Measurements from ENCODE around the gene NEK10. TPM values are rescaled to one million over a fixed set of nuclear protein-coding genes. Genes with fewer than 3 reads are reported as not detected.
"Not testable (repeated sequence)": the region's sequence is repeated elsewhere in the genome, so short reads cannot be mapped to it uniquely, and the experiment has no call there.

NEK10 gene
- total RNA-seq, 3 donors from 2014 or later (not counting 1 experiment from before 2014, with no cell fraction given), result 0.68 to 1.6 (median 0.80) TPM

DNA sequence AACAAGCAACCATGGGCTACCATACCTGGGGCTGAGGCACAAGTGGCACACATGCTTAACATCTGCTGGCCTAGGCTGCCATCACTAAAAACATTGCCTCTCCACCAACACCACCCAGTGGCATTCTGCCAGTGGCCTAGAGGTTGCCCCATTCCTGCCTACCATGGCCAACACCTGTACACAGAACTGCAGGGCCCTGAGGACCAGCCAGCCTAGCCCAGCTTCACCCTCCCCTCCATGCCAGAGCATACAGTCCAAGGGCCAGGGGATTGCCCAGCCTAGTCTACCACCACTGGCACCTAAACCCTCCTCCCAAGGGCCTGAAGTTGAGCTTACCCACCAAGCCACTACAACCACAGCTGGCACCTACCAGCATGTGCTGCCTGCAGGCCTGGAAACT lies 35.3 kb downstream of the NEK10 start:
- intact Hi-C loops (cut with micrococcal nuclease), result no loop called here
- Histone ChIP-seq H3K4me1 (ENCODE audit: control insufficient read depth, insufficient read depth, low read length) (no peaks in the 10 kb centered on the region), H3K36me3 (ENCODE audit: control insufficient read depth, insufficient read depth, low read length) (no peaks in the 10 kb centered on the region), H3K27ac (ENCODE audit: low read length) (no peak overlapping the region), H3K9me3 (ENCODE audit: control insufficient read depth, insufficient read depth, low read length) (no peaks in the 10 kb centered on the region), H3K4me3 (ENCODE audit: low read length) (no peak overlapping the region), H3K27me3 (ENCODE audit: control insufficient read depth, insufficient read depth, low read length) (no peaks in the 10 kb centered on the region)
- ATAC-seq (no peak), DNase-seq (no peak)
- no peaks in the 10 kb centered on the region for H3K9me3 Mint-ChIP-seq
- TF ChIP-seq, protein P1, sequence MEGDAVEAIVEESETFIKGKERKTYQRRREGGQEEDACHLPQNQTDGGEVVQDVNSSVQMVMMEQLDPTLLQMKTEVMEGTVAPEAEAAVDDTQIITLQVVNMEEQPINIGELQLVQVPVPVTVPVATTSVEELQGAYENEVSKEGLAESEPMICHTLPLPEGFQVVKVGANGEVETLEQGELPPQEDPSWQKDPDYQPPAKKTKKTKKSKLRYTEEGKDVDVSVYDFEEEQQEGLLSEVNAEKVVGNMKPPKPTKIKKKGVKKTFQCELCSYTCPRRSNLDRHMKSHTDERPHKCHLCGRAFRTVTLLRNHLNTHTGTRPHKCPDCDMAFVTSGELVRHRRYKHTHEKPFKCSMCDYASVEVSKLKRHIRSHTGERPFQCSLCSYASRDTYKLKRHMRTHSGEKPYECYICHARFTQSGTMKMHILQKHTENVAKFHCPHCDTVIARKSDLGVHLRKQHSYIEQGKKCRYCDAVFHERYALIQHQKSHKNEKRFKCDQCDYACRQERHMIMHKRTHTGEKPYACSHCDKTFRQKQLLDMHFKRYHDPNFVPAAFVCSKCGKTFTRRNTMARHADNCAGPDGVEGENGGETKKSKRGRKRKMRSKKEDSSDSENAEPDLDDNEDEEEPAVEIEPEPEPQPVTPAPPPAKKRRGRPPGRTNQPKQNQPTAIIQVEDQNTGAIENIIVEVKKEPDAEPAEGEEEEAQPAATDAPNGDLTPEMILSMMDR (IDR thresholded peaks at IDR 0.05), result no peak
- H3K36me3 Mint-ChIP-seq, result no peaks in the 10 kb centered on the region
- H3K4me1 Mint-ChIP-seq, result no peaks in the 10 kb centered on the region
- no peak overlapping the region for H3K27ac Mint-ChIP-seq
- peaks cover 4 to 6% of the 10 kb centered on the region in 2 donors for H3K27me3 Mint-ChIP-seq (ENCODE audit: low read depth in 2 of 2)
- H3K4me3 Mint-ChIP-seq, result no peak overlapping the region

DNA sequence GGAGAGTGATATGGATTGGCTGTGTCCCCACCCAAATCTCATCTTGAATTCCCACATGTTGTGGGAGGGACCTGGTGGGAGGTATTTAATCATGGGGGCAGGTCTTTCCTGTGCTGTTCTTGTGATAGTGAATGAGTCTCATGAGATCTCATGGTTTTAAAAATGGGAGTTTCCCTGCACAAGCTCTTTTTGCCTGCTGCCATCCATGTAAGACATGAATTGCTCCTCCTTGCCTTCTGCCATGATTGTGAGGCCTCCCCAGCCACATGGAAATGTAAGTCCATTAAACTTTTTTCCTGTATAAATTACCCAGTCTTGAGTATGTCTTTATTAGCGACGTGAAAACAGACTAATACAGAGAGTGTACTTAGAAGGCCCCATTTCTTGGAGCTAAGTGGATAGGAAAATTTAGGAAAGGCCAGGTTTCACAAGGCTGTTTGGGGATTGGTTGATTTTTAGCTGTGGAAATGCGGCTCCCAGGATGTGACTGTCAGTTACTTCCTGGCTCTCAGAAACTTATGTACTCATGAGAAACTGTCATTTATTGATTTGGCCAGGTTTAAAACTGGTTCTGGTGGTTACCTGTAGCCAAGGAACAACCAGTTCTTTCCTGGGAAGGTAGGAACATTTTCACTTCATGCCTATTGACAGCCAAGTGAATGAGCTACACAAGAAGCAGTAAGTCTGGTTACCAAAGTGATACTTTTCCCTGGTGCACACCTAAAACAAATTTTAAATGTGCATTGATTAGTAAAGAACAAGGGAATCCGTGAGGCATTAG lies 40.0 kb downstream of the NEK10 start:
- not testable (repeated sequence) for H3K4me3 Mint-ChIP-seq, DNase-seq, ATAC-seq

DNA sequence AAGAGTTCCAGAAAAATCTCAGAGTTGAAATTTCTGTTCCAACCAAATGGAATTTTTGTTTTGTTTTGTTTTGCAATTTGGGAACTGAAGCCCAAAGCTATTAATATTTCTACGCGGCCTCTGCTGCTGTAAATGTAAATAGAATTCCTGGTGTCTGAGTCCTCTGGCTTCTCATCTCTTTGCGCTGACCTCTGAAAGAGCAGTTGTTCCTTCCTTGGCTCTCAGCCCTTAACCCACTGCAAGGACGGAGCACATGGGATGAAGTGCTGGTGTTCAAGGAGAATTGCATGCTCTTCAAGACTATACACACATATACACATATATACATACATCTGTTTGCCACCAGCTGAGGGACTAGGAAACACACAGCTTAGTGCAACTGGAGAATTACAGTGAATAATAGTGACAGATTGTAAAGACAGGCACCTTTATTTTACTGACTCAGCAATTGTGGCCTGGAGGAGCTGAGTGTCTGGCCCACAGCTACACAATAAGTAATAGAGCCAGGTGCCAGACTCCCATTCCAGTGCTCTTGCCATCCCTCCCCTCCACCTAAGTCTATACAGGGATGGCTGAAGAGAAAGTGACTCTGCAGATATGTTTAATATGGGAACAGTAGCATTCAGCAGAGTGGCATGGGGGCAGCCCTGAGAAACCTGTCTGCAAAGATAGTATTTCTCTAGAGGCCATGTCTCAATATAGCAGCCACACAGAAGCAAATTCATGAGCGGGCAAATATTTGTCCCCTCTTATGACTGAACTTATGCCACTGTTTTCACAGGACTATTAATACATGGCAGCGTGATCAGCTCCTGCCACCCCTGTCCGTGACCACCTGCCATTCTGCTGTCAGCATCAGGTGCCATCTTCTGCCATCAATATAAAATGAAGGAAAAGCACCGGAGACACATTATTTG lies 42.3 kb downstream of the NEK10 start:
- TF ChIP-seq, protein P1 (IDR thresholded peaks at IDR 0.05), result no peak
- no peaks in the 10 kb centered on the region for H3K36me3 ChIP-seq (ENCODE audit: control insufficient read depth, insufficient read depth, low read length)
- ATAC-seq (no peak), DNase-seq (no peak)
- Mint-ChIP-seq H3K4me1 (no peaks in the 10 kb centered on the region), H3K4me3 (no peak overlapping the region), H3K36me3 (no peaks in the 10 kb centered on the region), H3K9me3 (peaks cover 0 to 2% of the 10 kb centered on the region in 2 donors), H3K27ac (no peak overlapping the region), H3K27me3 (ENCODE audit: low read depth in 2 of 2) (no peaks in the 10 kb centered on the region)
- H3K9me3 ChIP-seq (ENCODE audit: control insufficient read depth, insufficient read depth, low read length), result no peaks in the 10 kb centered on the region
- intact Hi-C loops (cut with micrococcal nuclease), result no loop called here
- H3K27ac ChIP-seq (ENCODE audit: low read length), result no peak overlapping the region
- 100% methylated on average over 8 of the region's 8 CpGs for WGBS (ENCODE audit: insufficient coverage)
- H3K27me3 ChIP-seq (ENCODE audit: control insufficient read depth, insufficient read depth, low read length), result no peaks in the 10 kb centered on the region
- no peaks in the 10 kb centered on the region for H3K4me1 ChIP-seq (ENCODE audit: control insufficient read depth, insufficient read depth, low read length)
- no peak overlapping the region for H3K4me3 ChIP-seq (ENCODE audit: low read length)

More for the DNA sequence above, 40.0 kb downstream of the NEK10 start:
- H3K4me1 ChIP-seq (ENCODE audit: control insufficient read depth, insufficient read depth, low read length); H3K27ac ChIP-seq (ENCODE audit: low read length); H3K36me3 ChIP-seq (ENCODE audit: control insufficient read depth, insufficient read depth, low read length); H3K4me3 ChIP-seq (ENCODE audit: low read length); H3K36me3 Mint-ChIP-seq; H3K9me3 Mint-ChIP-seq; H3K9me3 ChIP-seq (ENCODE audit: control insufficient read depth, insufficient read depth, low read length); H3K27me3 Mint-ChIP-seq (ENCODE audit: low read depth in 2 of 2); H3K27ac Mint-ChIP-seq; H3K4me1 Mint-ChIP-seq; intact Hi-C loops (cut with micrococcal nuclease); H3K27me3 ChIP-seq (ENCODE audit: control insufficient read depth, insufficient read depth, low read length): not testable (repeated sequence)
- WGBS (ENCODE audit: insufficient coverage), result 93% methylated on average over 4 of the region's 4 CpGs

DNA sequence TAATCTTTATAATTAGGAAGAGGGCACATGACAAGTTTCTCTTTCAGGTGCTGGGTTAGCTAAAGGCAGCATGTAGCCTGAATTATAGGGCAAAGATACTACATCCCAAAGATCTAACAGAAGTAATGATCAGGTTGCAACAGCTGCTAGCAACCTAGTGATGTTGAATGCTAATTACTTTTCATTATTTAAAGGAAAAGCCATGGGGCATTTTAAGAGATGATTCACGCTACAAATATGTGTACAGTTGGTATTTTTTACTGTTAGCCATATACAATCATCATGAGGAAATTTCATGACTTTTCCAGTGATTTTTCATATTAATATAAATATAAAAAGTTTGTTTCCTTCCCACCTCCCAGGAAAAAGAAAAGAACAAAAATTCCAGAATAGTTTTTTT lies 43.0 kb downstream of the NEK10 start:
- Mint-ChIP-seq H3K27me3 (ENCODE audit: low read depth in 2 of 2) (no peaks in the 10 kb centered on the region), H3K9me3 (peaks cover 0 to 2% of the 10 kb centered on the region in 2 donors), H3K4me1 (no peaks in the 10 kb centered on the region), H3K27ac (no peak overlapping the region), H3K36me3 (no peaks in the 10 kb centered on the region), H3K4me3 (no peak overlapping the region)
- WGBS (ENCODE audit: insufficient coverage), result no CpG with 5 or more reads among the region's 1 CpG
- Histone ChIP-seq H3K4me3 (ENCODE audit: low read length) (no peak overlapping the region), H3K36me3 (ENCODE audit: control insufficient read depth, insufficient read depth, low read length) (no peaks in the 10 kb centered on the region), H3K27me3 (ENCODE audit: control insufficient read depth, insufficient read depth, low read length) (no peaks in the 10 kb centered on the region), H3K4me1 (ENCODE audit: control insufficient read depth, insufficient read depth, low read length) (no peaks in the 10 kb centered on the region), H3K9me3 (ENCODE audit: control insufficient read depth, insufficient read depth, low read length) (no peaks in the 10 kb centered on the region), H3K27ac (ENCODE audit: low read length) (no peak overlapping the region)
- TF ChIP-seq, protein P1 (IDR thresholded peaks at IDR 0.05), result no peak
- DNase-seq (no peak), ATAC-seq (no peak)
- intact Hi-C loops (cut with micrococcal nuclease), result no loop called here
